AG09309 (cell line): ENCODE measurements around the gene RNASEH1.
"Not testable (repeated sequence)": the region's sequence is repeated elsewhere in the genome, so short reads cannot be mapped to it uniquely, and the experiment has no call there.

Experiments
- DNase-seq: peaks from one replicate; pipeline ENCODE4 v3.0.0-alpha.2; 2010; ENCODE audit warnings: low read depth
- H3K4me3 ChIP-seq: 2 replicates; pipeline ENCODE4 v1.5.1; 2011; ENCODE audit warnings: mild to moderate bottlenecking, low read depth, low read length, moderate library complexity; ENCODE audit not compliant: control insufficient read depth
- CTCF ChIP-seq: IDR thresholded peaks from 2 replicates; pipeline ENCODE4 v1.5.1; 2011; ENCODE audit warnings: mild to moderate bottlenecking, low read depth, low read length, inconsistent platforms; ENCODE audit not compliant: insufficient read depth, control insufficient read depth; ENCODE audit errors: missing control alignments

RNASEH1 gene

GRCh38 chr2:3580449-3580848 lies 22.3 kb upstream of the RNASEH1 start:
- H3K4me3 ChIP-seq, result no peak overlapping the region
- DNase-seq, result no peak
- no peak for TF ChIP-seq CTCF

- H3K4me3 ChIP-seq, result no peak overlapping the region
- no peak for DNase-seq
- no peak for TF ChIP-seq CTCF
These were observed 20.9 kb upstream of the RNASEH1 start for GRCh38 chr2:3578987-3579386.

- not testable (repeated sequence) for DNase-seq
- H3K4me3 ChIP-seq, result peak overlapping the region; percentile 99
These were observed 18.1 kb upstream of the RNASEH1 start for GRCh38 chr2:3576263-3576630.

GRCh38 chr2:3575534-3576262 lies 17.6 kb upstream of the RNASEH1 start:
- no peak for DNase-seq
- peak overlapping the region; percentile 99 for H3K4me3 ChIP-seq
- no peak for TF ChIP-seq CTCF

GRCh38 chr2:3574155-3574554 lies 16.0 kb upstream of the RNASEH1 start:
- H3K4me3 ChIP-seq, result no peak overlapping the region
- DNase-seq, result no peak
- TF ChIP-seq CTCF, result no peak

GRCh38 chr2:3572620-3573019 lies 14.5 kb upstream of the RNASEH1 start:
- DNase-seq, result no peak
- H3K4me3 ChIP-seq, result no peak overlapping the region
- TF ChIP-seq CTCF, result no peak

GRCh38 chr2:3571284-3571683 lies 13.2 kb upstream of the RNASEH1 start:
- DNase-seq, result no peak
- no peak for TF ChIP-seq CTCF
- H3K4me3 ChIP-seq, result no peak overlapping the region

GRCh38 chr2:3569656-3570055 lies 11.5 kb upstream of the RNASEH1 start:
- DNase-seq, result not testable (repeated sequence)

More at GRCh38 chr2:3569656-3570055, 11.5 kb upstream of the RNASEH1 start:
- H3K4me3 ChIP-seq, result not testable (repeated sequence)
